Kidney (tissue), 14 donors: ENCODE data around the gene WFIKKN2. TPM values are rescaled to one million over a fixed set of nuclear protein-coding genes. Genes with fewer than 3 reads are reported as not detected.

Experiments used
- DNase-seq, 5 donors: peaks; one replicate each; pipeline ENCODE4 v3.0.0-alpha.2; 2013 to 2020
- FAIRE-seq: peaks from 2 replicates; lab custom pipeline; 2012; peaks lifted over from hg19 to GRCh38; lab: Jason Lieb, UNC
- H3K27ac ChIP-seq, 2 donors: one replicate each; pipeline ENCODE4 v1.7.0; 2013; ENCODE audit warnings: low read depth in 2 of 2, low read length in 2 of 2, inconsistent platforms in 1 of 2
- H3K27me3 ChIP-seq: one replicate; pipeline ENCODE4 v1.7.1; 2013; ENCODE audit warnings: low read length, inconsistent platforms; ENCODE audit not compliant: control insufficient read depth, insufficient read depth
- H3K36me3 ChIP-seq, 3 donors: one replicate each; pipeline versions ENCODE4 v1.7.0 to v1.7.1; 2013; ENCODE audit warnings: low read length in 3 of 3, control low read depth in 1 of 3, inconsistent platforms in 1 of 3; ENCODE audit not compliant: insufficient read depth in 3 of 3, control insufficient read depth in 2 of 3
- H3K4me1 ChIP-seq, 3 donors: one replicate each; pipeline versions ENCODE4 v1.7.0 to v1.7.1; 2013; ENCODE audit warnings: low read length in 3 of 3, inconsistent platforms in 1 of 3, low read depth in 1 of 3; ENCODE audit not compliant: control insufficient read depth in 2 of 3, insufficient read depth in 2 of 3
- H3K4me3 ChIP-seq, 3 donors: one replicate each; pipeline versions ENCODE4 v1.7.0 to v1.8.1; 2013; ENCODE audit warnings: low read length in 3 of 3, control low read depth in 1 of 3, inconsistent platforms in 1 of 3
- H3K9ac ChIP-seq, 3 donors: one replicate each; pipeline versions ENCODE4 v1.7.0 to v1.7.1; 2013; ENCODE audit warnings: low read length in 3 of 3, control low read depth in 1 of 3, inconsistent platforms in 1 of 3
- H3K9me3 ChIP-seq, 3 donors: one replicate each; pipeline versions ENCODE4 v1.7.0 to v1.7.1; 2013; ENCODE audit warnings: low read length in 3 of 3, control low read depth in 1 of 3, inconsistent platforms in 1 of 3; ENCODE audit not compliant: control insufficient read depth in 2 of 3, insufficient read depth in 1 of 3
- CTCF ChIP-seq: IDR thresholded peaks from 3 replicates; pipeline ENCODE4 v1.5.1; 2012; ENCODE audit warnings: mild to moderate bottlenecking, moderate library complexity, borderline replicate concordance; ENCODE audit not compliant: insufficient read depth; ENCODE audit errors: extremely low read depth
- intact Hi-C: fragments of 100-400 bp; cut with DNase I; formaldehyde crosslinking; loops from one replicate; pipeline ENCODE4 v1.11.1; 2022
- polyA plus RNA-seq: library from polyadenylated mRNA; stranded (reverse); fragments of 350-450 nt; fragmentation: Illumina TruSeq; extraction: RNeasy Lipid Tissue Mini Kit (QIAGEN cat#74804); gene quantifications from one replicate; pipeline ENCODE4 v1.2.3, GENCODE V29; 2014; ENCODE audit warnings: low read depth, low replicate concordance; ENCODE audit not compliant: insufficient read depth
- total RNA-seq: library from RNA; stranded (reverse); fragmentation: NEBNext Ultra II Directional; extraction: Animal tissue kit (Norgen Biotek cat#: 25700); gene quantifications from one replicate; pipeline ENCODE4 v1.2.1, GENCODE V29; 2021
- donor health status: control.
- donor health status: control.
- donor health status: control.
- donor health status: control.
- donor health status: control.
- donor health status: DM: yes; HTN: yes; CAD: no.
- donor health status: Normal renal cell carcinoma (clear cell type).

The WFIKKN2 gene
- total and polyA plus RNA-seq, 2 donors from 2014 or later = 0.09 TPM; not detected in 1

DNA sequence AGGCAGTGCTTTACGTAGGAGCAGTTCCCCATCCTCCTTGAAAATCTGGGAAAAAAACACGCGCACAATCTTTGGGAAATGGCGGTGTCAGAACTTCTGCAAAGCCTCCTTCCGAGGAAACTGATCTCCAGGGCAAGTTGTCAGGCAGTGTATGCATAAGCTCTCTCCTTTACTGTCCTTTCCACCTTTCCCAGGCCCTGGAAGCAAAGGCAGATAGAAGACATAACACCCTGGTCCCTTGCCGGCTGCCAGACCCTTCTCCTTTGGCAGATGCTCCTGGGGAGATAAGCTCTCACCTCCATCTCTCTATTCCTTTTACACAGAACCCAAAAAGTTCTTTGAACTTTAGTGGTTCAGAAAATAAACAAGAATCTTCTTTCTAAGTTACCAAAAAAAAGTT lies 18.4 kb downstream of the WFIKKN2 start:
- Histone ChIP-seq H3K9me3 (no peaks in the 10 kb centered on the region), H3K27me3 (no peaks in the 10 kb centered on the region), H3K27ac (no peak overlapping the region), H3K4me1 (peaks cover 0 to 3% (median 3%) of the 10 kb centered on the region in 3 donors), H3K4me3 (no peak overlapping the region), H3K36me3 (no peaks in the 10 kb centered on the region), H3K9ac (no peak overlapping the region)
- intact Hi-C loops = loop anchor here (5.0 kb wide), 1 partner anchor 99 kb away; no protein-coding TSS in a partner anchor
- FAIRE-seq = no peak
- TF ChIP-seq CTCF = no peak
- DNase-seq = no peak

- no peak overlapping the region for H3K9ac ChIP-seq
- DNase-seq = no peak
- H3K9me3 ChIP-seq = no peaks in the 10 kb centered on the region
- intact Hi-C loops = no loop called here
- H3K36me3 ChIP-seq = peaks cover 0 to under 1% (median 0%) of the 10 kb centered on the region in 3 donors
- no peak for FAIRE-seq
- no peak overlapping the region for H3K4me3 ChIP-seq
- H3K27me3 ChIP-seq = no peaks in the 10 kb centered on the region
- TF ChIP-seq CTCF = no peak
- H3K4me1 ChIP-seq = peaks cover 0 to 3% (median 3%) of the 10 kb centered on the region in 3 donors
- no peak overlapping the region for H3K27ac ChIP-seq
Measured at GRCh38 chr17:50855708-50856330, 20.4 kb downstream of the WFIKKN2 start.

DNA sequence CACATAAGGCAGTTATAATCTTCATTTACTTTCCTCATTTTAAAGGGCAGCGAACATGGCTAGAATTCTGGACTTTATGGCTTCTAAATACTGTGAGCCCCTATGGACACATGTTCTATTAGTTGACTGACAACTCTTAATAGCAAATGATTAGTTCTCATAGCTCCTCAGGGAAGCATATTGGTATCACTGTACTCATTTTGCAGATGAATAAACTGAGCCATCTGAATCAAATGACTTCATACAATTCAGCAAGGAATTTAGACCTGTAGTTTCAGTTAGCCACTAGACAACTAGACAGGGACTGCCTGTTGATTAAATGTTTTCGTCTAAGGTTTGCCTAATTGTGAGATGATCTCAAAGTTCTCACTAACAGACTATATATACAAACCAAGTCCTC lies 21.0 kb downstream of the WFIKKN2 start:
- FAIRE-seq = no peak
- intact Hi-C loops = no loop called here
- H3K9ac ChIP-seq = no peak overlapping the region

More for the DNA sequence above, 21.0 kb downstream of the WFIKKN2 start:
- H3K9me3 ChIP-seq = no peaks in the 10 kb centered on the region
- no peak for DNase-seq
- peaks cover 0 to 8% (median 3%) of the 10 kb centered on the region in 3 donors for H3K4me1 ChIP-seq
- no peak for TF ChIP-seq CTCF
- peaks cover 0 to 7% (median 2%) of the 10 kb centered on the region in 3 donors for H3K36me3 ChIP-seq
- no peaks in the 10 kb centered on the region for H3K27me3 ChIP-seq
- no peak overlapping the region for H3K27ac ChIP-seq
- no peak overlapping the region for H3K4me3 ChIP-seq
